Peyer's patch (tissue), 4 donors: Measurements from ENCODE around the gene IFIH1. TPM values are rescaled to one million over a fixed set of nuclear protein-coding genes. Genes with fewer than 3 reads are reported as not detected.

ENCODE experiments used
- DNase-seq, 3 donors: peaks; one replicate each; pipeline ENCODE4 v3.0.0-alpha.2; 2017 to 2019
- H3K27ac ChIP-seq, 4 donors: fragments of 200-600 bp; sonication (generic); one replicate each; pipeline ENCODE4 v1.5.1; 2016 to 2019
- H3K27me3 ChIP-seq, 2 donors: fragments of 200-600 bp; sonication (generic); one replicate each; pipeline ENCODE4 v1.5.1; 2019
- H3K36me3 ChIP-seq, 3 donors: fragments of 200-600 bp; sonication (generic); one replicate each; pipeline ENCODE4 v1.5.1; 2016 to 2019
- H3K4me1 ChIP-seq, 4 donors: fragments of 200-600 bp; sonication (generic); one replicate each; pipeline ENCODE4 v1.5.1; 2016 to 2019
- H3K4me3 ChIP-seq, 4 donors: fragments of 200-600 bp; sonication (generic); 1 replicate in 3 of 4; 2 replicates in 1 of 4; pipeline ENCODE4 v1.5.1; 2016 to 2019; ENCODE audit warnings: mild to moderate bottlenecking in 1 of 4
- H3K9me3 ChIP-seq, 4 donors: fragments of 200-600 bp; sonication (generic); one replicate each; pipeline ENCODE4 v1.5.1; 2016 to 2019; ENCODE audit warnings: mild to moderate bottlenecking in 1 of 4
- POLR2A ChIP-seq, 2 donors: fragments of 450-650 bp; IDR thresholded peaks; one replicate each; pipeline ENCODE4 v1.5.1; 2017; ENCODE audit warnings: antibody characterized with exemption in 2 of 2, mild to moderate bottlenecking in 2 of 2, moderate library complexity in 2 of 2
- total RNA-seq, 4 donors: library from RNA; depleted of rRNA; stranded (reverse); fragments of >200 nt; gene quantifications; one replicate each; pipeline ENCODE4 v1.1.0, GENCODE V29; 2016
- TF ChIP-seq, protein P1 (sequence below), 6 experiments: fragments of 450-650 bp in 4 of 6; fragments of 200-600 bp in 2 of 6; sonication (generic) in 1 of 6; IDR thresholded peaks; one replicate each; pipeline ENCODE4 v1.5.1; 2017 to 2019; ENCODE audit warnings: antibody characterized with exemption in 6 of 6, mild to moderate bottlenecking in 3 of 6, moderate library complexity in 1 of 6

IFIH1 gene
- total RNA-seq, 4 donors from 2014 or later: 25.4 to 68.5 (median 30.6) TPM

DNA sequence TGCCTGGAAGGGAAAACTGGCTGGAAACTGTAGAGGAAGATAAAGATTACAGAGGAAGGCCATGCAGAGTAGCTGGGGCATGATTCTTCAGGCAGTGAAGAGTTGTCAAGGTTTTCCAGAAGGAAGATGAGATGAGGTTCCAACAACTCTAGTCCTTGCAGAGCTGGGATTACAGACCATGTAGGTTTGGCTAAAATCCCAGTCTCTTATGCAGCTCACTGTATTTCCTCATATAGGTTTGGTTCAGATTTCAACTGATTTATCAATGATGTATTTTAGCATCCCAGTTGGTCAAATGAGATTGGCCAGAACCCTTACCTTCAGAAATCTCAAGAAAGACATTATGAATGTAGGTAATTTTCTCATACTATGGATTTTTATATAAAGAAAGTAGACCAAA lies 91.6 kb downstream of the IFIH1 start:
- no peak for DNase-seq
- no peak overlapping the region for H3K27ac ChIP-seq
- H3K4me1 ChIP-seq: no peaks in the 10 kb centered on the region
- H3K36me3 ChIP-seq: no peaks in the 10 kb centered on the region
- no peaks in the 10 kb centered on the region for H3K27me3 ChIP-seq
- TF ChIP-seq POLR2A (IDR thresholded peaks at IDR 0.05): no peak
- TF ChIP-seq, protein P1, sequence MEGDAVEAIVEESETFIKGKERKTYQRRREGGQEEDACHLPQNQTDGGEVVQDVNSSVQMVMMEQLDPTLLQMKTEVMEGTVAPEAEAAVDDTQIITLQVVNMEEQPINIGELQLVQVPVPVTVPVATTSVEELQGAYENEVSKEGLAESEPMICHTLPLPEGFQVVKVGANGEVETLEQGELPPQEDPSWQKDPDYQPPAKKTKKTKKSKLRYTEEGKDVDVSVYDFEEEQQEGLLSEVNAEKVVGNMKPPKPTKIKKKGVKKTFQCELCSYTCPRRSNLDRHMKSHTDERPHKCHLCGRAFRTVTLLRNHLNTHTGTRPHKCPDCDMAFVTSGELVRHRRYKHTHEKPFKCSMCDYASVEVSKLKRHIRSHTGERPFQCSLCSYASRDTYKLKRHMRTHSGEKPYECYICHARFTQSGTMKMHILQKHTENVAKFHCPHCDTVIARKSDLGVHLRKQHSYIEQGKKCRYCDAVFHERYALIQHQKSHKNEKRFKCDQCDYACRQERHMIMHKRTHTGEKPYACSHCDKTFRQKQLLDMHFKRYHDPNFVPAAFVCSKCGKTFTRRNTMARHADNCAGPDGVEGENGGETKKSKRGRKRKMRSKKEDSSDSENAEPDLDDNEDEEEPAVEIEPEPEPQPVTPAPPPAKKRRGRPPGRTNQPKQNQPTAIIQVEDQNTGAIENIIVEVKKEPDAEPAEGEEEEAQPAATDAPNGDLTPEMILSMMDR (IDR thresholded peaks at IDR 0.05): no peak
- no peaks in the 10 kb centered on the region for H3K9me3 ChIP-seq
- no peak overlapping the region for H3K4me3 ChIP-seq

DNA sequence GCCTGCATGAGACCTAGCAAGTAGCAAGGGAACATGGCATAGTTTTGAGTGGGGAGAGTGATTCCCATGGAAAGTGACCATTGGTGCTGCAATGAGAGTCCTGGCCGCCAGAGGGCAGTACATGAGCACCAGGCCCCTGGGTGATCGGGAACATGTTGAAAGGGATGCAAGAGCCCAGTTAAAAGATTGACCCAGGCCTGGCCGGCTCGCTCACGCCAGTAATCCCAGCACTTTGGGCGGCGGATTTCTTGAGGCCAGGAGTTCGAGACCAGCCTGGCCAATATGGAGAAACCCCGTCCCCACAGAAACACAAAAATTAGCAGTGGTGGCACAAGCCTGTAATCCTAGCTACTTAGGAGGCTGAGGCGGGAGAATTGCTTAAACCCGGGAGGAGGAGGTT lies 97.4 kb downstream of the IFIH1 start:
- H3K4me3 ChIP-seq: no peak overlapping the region
- H3K4me1 ChIP-seq: no peaks in the 10 kb centered on the region
- H3K9me3 ChIP-seq: no peaks in the 10 kb centered on the region
- no peaks in the 10 kb centered on the region for H3K36me3 ChIP-seq
- DNase-seq: peak; percentile 38 to 84 (median 62)
- H3K27ac ChIP-seq: no peak overlapping the region
- no peaks in the 10 kb centered on the region for H3K27me3 ChIP-seq
- no peak for TF ChIP-seq POLR2A (IDR thresholded peaks at IDR 0.05)
- TF ChIP-seq, protein P1 (IDR thresholded peaks at IDR 0.05): peak; percentile 34 to 81 (median 66)

DNA sequence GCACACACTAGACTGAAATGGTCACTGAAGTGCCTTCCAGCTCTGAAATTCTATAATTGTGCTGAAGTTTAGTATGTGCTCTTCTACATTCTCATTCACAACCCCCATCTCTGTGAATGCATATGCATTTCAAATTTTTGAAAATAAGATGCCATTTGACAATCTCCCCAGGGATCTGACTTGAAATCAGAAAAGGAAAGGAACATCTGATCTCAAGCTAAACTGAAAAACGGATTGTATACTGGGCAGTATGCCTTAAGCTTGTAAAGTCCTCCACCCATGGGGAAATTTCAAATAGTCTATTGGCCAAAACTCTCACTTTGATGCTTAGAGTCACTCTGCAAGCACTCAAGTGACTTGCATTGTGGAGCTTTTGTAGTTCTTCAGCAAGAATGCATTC lies 98.1 kb downstream of the IFIH1 start:
- no peak overlapping the region for H3K27ac ChIP-seq

DNA sequence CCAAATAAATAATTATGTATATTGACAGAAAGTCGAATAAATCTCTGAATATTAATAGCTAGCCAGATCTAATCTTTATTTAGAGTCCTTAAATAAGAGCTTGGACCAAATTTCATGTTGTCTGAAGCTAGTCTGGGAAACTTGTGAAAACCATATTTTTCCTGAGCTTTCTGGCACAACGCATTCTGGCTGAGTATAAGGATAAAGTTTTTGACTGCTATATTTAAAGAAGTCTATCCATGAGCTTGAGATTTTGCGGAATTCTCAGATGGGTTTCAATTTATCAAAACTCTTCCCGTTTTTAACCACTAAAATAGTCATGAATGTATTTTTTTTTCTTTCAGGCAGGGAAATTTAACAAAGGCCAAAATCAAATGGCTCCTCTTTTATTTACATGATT lies 99.1 kb downstream of the IFIH1 start:
- H3K4me3 ChIP-seq: no peak overlapping the region
- H3K36me3 ChIP-seq: no peaks in the 10 kb centered on the region
- no peak for TF ChIP-seq POLR2A (IDR thresholded peaks at IDR 0.05)
- TF ChIP-seq, protein P1 (IDR thresholded peaks at IDR 0.05): no peak
- no peak overlapping the region for H3K27ac ChIP-seq
- H3K27me3 ChIP-seq: no peaks in the 10 kb centered on the region
- H3K4me1 ChIP-seq: no peaks in the 10 kb centered on the region
- no peak for DNase-seq
- H3K9me3 ChIP-seq: no peaks in the 10 kb centered on the region

More for the DNA sequence above, 98.1 kb downstream of the IFIH1 start:
- Histone ChIP-seq H3K4me3 (no peak overlapping the region), H3K27me3 (no peaks in the 10 kb centered on the region), H3K4me1 (no peaks in the 10 kb centered on the region), H3K9me3 (no peaks in the 10 kb centered on the region), H3K36me3 (no peaks in the 10 kb centered on the region)
- TF ChIP-seq, protein P1 (IDR thresholded peaks at IDR 0.05): no peak
- DNase-seq: no peak

DNA sequence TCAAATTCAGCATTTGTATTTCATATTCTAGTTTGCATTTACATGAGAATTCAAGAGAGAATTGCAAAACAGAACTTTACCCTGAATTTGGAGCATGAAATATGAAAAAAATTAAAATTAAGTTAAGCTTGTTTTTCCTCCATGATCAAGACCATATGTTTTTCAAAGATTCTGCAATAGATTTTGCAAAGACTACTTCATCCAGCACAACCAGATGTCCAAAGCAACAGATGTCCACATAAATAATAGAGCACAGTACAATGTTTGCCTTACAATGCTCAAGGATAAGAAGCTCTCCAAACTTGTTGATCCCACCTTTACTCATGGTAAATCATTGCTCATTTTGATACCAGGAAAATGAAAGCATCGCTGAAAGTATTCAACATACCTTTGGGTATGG lies 100.9 kb downstream of the IFIH1 start:
- no peak for DNase-seq
- Histone ChIP-seq H3K4me1 (no peaks in the 10 kb centered on the region), H3K27ac (no peak overlapping the region), H3K9me3 (no peaks in the 10 kb centered on the region), H3K36me3 (no peaks in the 10 kb centered on the region), H3K27me3 (no peaks in the 10 kb centered on the region), H3K4me3 (no peak overlapping the region)
- no peak for TF ChIP-seq POLR2A (IDR thresholded peaks at IDR 0.05)
- TF ChIP-seq, protein P1 (IDR thresholded peaks at IDR 0.05): no peak

Other genes with a start within 250 kb of the IFIH1 start
- gene DPP4, start 244.5 kb downstream of the IFIH1 start, total RNA-seq: 100 to 1,000 TPM in 3 of 4 donors, 10 to 100 TPM in 1; 17.3 to 447 (median 178) TPM
- gene GCG, start 166.4 kb downstream of the IFIH1 start, total RNA-seq: 100 to 1,000 TPM in 2 of 4 donors, 10 to 100 TPM in 1, 1 to 10 TPM in 1; 5.0 to 209 (median 88.5) TPM
- gene FAP, start 75.2 kb downstream of the IFIH1 start, total RNA-seq: 1 to 10 TPM in 3 of 4 donors, not detected in 1; 1.9 to 2.6 (median 2.3) TPM
- 10 to 100 TPM; 17.9 to 25.6 (median 23.3) TPM for gene GCA, start 25.4 kb upstream of the IFIH1 start, total RNA-seq